GM12801 (cell line): Measurements from ENCODE around the gene CDC34.

Experiments
- TF ChIP-seq, protein P1 (sequence below): IDR thresholded peaks from one replicate; pipeline ENCODE4 v1.5.1; 2011; ENCODE audit warnings: control low read depth; ENCODE audit not compliant: insufficient read length; ENCODE audit errors: extremely low read depth

The CDC34 gene

DNA sequence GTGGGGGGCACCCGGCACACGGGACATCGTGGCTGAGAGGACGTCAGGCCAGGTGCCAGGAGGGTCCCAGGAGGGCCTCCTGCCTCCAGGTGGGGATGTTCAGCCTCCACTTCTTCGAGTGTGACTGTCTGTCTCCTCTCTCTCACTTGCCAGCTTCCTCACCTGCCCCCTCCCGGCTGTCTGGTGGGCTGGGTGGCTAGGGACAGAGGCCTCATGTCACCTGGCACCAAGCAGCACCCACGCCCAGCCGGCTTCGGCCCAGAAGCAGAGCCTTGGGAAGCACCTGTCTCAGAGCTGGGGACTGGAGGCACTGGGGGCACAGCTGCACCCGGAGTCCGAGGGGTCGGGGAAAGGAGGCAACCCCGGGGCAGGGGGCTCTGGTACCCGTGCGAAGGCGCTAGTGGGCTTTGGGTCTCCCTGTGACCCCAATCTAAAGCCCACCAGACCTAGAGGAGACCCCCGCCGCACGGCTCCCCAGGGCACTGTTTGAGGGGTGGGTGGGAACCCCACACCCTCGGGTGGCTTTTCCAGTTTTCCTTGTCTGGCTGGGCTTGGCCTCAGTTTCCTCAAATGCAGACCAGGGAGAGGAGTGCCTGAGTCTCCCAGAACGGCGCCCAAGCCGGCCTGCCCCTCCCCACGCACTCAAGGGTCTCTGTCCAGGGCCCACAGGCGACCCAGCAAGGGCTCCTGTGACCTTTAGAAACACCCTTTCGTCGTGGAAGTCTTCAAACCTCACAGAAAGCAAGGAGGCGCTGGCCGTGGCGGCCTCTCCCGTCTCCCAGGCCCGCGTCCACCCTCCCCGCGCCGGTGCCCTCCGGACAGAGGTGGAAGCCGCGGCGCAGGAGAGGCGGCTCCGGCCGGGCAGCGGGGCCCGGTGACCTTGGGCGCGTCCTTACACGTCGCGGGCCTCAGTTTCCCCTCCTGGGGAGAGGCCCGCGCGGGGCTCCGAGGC lies 57.5 kb downstream of the CDC34 start:
- TF ChIP-seq, protein P1, sequence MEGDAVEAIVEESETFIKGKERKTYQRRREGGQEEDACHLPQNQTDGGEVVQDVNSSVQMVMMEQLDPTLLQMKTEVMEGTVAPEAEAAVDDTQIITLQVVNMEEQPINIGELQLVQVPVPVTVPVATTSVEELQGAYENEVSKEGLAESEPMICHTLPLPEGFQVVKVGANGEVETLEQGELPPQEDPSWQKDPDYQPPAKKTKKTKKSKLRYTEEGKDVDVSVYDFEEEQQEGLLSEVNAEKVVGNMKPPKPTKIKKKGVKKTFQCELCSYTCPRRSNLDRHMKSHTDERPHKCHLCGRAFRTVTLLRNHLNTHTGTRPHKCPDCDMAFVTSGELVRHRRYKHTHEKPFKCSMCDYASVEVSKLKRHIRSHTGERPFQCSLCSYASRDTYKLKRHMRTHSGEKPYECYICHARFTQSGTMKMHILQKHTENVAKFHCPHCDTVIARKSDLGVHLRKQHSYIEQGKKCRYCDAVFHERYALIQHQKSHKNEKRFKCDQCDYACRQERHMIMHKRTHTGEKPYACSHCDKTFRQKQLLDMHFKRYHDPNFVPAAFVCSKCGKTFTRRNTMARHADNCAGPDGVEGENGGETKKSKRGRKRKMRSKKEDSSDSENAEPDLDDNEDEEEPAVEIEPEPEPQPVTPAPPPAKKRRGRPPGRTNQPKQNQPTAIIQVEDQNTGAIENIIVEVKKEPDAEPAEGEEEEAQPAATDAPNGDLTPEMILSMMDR: no peak

DNA sequence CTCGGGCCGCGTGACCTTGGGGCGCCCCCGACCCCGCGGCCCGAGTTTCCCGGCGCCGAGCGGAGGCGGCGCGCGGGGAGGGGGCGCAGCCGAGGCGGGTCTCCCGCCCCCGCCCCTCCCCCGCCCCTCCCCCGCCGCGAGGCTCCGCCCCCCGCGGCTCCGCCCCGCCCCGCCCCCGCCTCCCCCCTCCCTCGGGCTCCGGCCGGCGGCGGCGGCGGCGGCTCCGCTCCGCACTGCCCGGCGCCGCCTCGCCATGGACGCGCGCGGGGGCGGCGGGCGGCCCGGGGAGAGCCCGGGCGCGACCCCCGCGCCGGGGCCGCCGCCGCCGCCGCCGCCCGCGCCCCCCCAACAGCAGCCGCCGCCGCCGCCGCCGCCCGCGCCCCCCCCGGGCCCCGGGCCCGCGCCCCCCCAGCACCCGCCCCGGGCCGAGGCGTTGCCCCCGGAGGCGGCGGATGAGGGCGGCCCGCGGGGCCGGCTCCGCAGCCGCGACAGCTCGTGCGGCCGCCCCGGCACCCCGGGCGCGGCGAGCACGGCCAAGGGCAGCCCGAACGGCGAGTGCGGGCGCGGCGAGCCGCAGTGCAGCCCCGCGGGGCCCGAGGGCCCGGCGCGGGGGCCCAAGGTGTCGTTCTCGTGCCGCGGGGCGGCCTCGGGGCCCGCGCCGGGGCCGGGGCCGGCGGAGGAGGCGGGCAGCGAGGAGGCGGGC lies 58.3 kb downstream of the CDC34 start, which contains the start of gene HCN2:
HCN2 (plus strand) TSS at position 189 of the 703 bp plus-strand sequence; CDS start at position 254, 65 bp downstream.
- TF ChIP-seq, protein P1: no peak

DNA sequence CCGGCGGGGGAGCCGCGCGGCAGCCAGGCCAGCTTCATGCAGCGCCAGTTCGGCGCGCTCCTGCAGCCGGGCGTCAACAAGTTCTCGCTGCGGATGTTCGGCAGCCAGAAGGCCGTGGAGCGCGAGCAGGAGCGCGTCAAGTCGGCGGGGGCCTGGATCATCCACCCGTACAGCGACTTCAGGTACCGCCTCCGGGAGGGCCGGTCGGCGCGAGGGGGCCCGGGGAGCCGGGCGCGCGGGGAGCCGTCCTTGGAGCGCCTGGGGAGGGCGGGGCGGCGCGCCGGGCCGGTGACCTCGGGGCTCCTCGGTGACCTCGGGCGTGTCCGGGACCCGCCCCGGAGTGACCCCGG lies 58.8 kb downstream of the CDC34 start:
- TF ChIP-seq, protein P1: no peak

DNA sequence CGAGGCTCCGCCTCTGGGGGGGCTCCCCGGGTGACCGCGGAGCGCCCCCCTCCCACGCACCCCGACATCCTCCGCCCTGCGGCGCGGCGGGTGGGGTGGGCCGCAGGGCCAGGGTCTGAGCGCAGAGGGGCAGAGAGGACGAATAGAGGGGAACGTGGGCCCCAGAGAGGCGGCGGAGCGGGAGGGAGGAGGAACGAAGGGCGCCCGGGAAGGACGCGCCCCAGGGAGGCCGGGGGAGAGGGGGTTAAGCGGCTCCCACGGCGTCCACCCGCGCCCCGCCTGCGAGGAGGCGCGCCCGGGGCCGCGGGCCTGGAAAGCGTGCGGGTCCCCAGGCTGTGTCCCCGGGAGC lies 59.2 kb downstream of the CDC34 start:
- TF ChIP-seq, protein P1: no peak

DNA sequence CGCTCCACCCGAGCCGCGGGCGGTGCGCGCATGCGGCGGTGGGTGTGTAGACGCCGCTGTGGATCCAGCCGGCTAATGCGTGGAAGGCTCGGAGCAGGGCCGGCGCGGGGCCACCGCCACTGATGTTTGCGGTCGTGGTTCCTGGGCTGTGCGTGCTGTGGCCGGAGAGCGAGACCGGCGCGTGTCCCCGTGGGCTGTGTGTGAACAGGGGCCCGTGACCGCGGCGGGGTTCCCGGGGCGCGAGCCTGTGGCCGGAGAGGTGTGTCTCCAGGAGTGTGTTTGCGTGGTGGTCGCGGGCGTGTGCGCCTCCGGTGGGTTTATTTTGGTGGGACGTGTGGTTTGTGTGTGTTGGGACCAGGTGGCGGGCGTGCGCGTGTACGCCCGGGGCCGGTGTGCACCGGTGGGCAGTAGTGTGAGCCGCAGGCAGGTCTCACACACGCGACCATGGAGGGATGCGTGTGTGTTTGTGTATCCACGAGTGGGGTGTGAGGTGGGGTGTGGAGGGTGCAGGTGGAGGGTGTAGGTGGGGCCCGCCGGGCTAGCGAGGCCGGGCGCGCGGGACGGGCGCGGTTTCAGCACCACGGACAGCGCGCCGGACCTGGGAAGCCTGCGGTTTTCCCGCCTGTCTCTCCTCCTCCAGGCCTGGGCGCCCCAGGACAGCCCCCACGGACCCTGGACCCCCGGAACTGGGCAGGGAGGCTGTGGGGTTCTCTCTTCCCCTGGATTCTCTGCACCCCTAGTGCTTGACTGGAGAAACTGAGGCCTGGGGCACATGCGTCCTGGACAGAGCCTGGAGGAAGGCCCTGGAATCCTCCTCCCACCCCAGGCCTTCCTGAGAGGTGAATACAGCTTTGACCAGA lies 59.8 kb downstream of the CDC34 start:
- TF ChIP-seq, protein P1: no peak
